Measurements from ENCODE around the gene E4F1. TPM values are rescaled to one million over a fixed set of nuclear protein-coding genes. Genes with fewer than 3 reads are reported as not detected.
"Not testable (repeated sequence)": the region's sequence is repeated elsewhere in the genome, so short reads cannot be mapped to it uniquely, and the experiment has no call there.

Gene E4F1
- total RNA-seq, 2 experiments from 2014 or later = 33.8 to 34.3 TPM

DNA sequence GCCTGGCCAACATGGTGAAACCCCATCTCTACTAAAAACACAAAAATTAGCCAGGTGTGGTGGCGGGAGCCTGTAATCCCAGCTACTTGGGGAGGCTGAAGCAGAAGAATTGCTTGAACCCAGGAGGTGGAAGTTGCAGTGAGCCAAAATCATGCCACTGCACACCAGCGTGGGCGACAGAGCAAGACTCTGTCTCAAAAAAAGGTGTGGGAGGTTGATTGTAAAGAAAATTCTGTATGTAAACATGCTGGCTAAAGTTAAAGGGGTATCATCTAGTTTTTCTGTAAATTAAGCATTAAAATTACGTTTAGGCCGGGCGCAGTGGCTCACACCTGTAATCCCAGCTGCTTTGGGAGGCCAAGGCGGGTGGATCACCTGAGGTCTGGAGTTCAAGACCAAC is 35.1 kb downstream of the E4F1 start:
- not testable (repeated sequence) for H3K4me3 Mint-ChIP-seq; ATAC-seq; H3K4me1 Mint-ChIP-seq (ENCODE audit: low read depth); H3K27me3 Mint-ChIP-seq (ENCODE audit: low read depth); H3K27ac Mint-ChIP-seq; H3K9me3 Mint-ChIP-seq (ENCODE audit: insufficient read depth); DNase-seq
- POLR2A ChIA-PET = interaction anchor here (0.7 to 1.5 kb wide), 3 partner anchors 10 to 257 kb away, joined by 3 to 5 read pairs (median 3); no protein-coding TSS in a partner anchor
- H3K36me3 Mint-ChIP-seq (ENCODE audit: low read depth) = peaks cover 77% of the 10 kb centered on the region
- CTCF ChIA-PET = interaction anchor here (1.1 to 1.3 kb wide), 2 partner anchors 11 to 82 kb away, joined by 3 read pairs; partner anchors contain the start of gene ABCA3

DNA sequence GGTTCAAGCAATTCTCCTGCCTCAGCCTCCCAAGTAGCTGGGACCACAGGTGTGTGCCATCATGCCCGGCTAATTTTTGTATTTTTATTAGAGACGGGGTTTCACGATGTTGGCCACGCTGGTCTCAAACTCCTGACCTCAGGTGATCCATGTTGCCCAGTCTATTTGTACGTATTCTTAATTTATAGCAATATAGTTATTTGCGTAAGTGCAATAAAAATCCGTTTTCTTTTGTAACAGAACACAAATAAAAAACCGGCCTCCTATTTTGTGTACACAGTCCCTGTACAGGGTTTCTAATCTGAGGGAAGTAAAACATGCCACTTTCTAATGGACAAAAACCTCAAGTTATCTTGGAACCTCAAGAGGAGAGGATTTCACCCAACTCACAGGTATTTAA is 36.9 kb downstream of the E4F1 start:
- Mint-ChIP-seq H3K27me3 (ENCODE audit: low read depth) (no peaks in the 10 kb centered on the region), H3K4me1 (ENCODE audit: low read depth) (peaks cover 19% of the 10 kb centered on the region), H3K36me3 (ENCODE audit: low read depth) (peaks cover 81% of the 10 kb centered on the region), H3K4me3 (no peak overlapping the region), H3K9me3 (ENCODE audit: insufficient read depth) (no peaks in the 10 kb centered on the region), H3K27ac (no peak overlapping the region)
- ATAC-seq (no peak), DNase-seq (no peak)
- ChIA-PET POLR2A (interaction anchor here (1.2 kb wide), 1 partner anchor 10 kb away, joined by 4 read pairs; no protein-coding TSS in a partner anchor), CTCF (interaction anchor here (1.1 kb wide), 1 partner anchor 9 kb away, joined by 4 read pairs; the partner anchor contains the start of gene ECI1)

DNA sequence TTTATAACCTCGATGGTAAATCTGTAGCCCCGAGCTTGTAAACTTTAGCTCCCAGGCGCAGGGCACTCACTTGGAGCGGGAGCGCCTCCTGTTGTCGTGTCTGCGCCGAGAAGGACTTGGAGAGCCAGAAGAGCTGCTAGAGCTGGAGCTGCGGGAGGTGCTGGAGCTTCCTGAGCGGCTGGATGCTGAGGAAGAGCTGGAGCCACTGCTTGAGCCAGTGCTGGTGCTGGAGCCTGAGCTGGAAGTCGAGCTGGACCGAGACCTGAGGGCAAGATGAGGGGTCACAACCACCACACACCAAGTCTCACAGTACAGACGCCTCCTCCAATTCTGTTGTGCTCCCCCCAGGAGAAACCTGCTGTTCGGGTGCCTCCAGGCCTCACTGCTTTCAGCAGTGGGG is 39.6 kb downstream of the E4F1 start:
- Mint-ChIP-seq H3K4me1 (ENCODE audit: low read depth) (peaks cover 35% of the 10 kb centered on the region), H3K36me3 (ENCODE audit: low read depth) (peaks cover 74% of the 10 kb centered on the region)
- not testable (repeated sequence) for ATAC-seq; H3K4me3 Mint-ChIP-seq; H3K9me3 Mint-ChIP-seq (ENCODE audit: insufficient read depth); DNase-seq; H3K27ac Mint-ChIP-seq; H3K27me3 Mint-ChIP-seq (ENCODE audit: low read depth)
- CTCF ChIA-PET = interaction anchor here (1.1 to 3.1 kb wide), 2 partner anchors 11 to 240 kb away, joined by 3 to 9 read pairs; partner anchors contain the start of gene ECI1
- POLR2A ChIA-PET = interaction anchor here (0.7 to 2.0 kb wide), 3 partner anchors 11 to 121 kb away, joined by 3 to 14 read pairs (median 4); partner anchors contain the start of gene ECI1

DNA sequence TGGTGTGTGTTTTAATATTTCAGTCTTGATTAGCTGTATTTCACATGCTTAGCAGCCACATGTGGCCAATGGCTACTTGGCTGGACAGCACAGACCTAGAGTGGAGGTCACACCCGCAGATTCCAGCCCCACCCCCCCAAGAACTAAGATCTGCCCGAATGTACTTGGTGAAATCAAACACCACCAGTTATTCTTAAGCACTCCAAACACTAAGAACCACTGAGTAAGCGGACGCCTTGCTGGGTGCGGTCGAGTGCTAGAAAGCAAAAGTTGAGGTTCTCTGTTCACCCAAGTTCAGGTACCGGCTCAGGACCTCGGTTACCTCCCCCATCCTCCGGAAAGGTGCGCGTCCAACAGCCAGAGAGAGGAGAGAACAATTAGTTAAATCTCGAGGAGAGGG is 43.5 kb downstream of the E4F1 start:
- not testable (repeated sequence) for ATAC-seq; H3K9me3 Mint-ChIP-seq (ENCODE audit: insufficient read depth); H3K27me3 Mint-ChIP-seq (ENCODE audit: low read depth)
- peak overlapping the region; percentile 93 for H3K4me3 Mint-ChIP-seq
- POLR2A ChIA-PET = interaction anchor here (1.2 to 1.8 kb wide), 2 partner anchors 10 to 15 kb away, joined by 3 to 5 read pairs; partner anchors contain the start of gene ECI1
- peak; percentile 49 for DNase-seq
- peaks cover 47% of the 10 kb centered on the region for H3K36me3 Mint-ChIP-seq (ENCODE audit: low read depth)
- CTCF ChIA-PET = interaction anchor here (2.8 kb wide), 1 partner anchor 15 kb away, joined by 13 read pairs; the partner anchor contains the start of gene ECI1
- peaks cover 47% of the 10 kb centered on the region for H3K4me1 Mint-ChIP-seq (ENCODE audit: low read depth)
- H3K27ac Mint-ChIP-seq = peak overlapping the region; percentile 86

DNA sequence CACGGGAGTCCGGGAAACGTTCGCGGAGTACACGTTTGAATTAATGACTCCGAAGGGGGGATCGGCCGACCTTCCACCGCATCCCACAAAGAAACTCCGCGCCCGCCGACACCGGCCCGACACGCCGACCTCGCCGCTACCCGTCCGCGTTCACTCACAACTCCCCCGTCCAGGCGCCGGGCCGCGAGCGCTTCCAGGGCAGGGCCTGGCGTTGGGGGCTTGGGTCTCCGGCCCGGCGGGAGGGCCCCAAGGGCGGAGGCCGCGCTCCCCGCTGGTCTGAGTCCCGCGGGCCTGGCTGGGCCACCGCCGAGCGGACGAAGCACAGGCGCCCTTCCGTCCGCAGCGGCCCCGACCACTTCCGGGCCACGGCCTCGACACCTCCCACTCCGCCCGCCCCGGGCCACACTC is 44.1 kb downstream of the E4F1 start:
- ATAC-seq = peak; percentile 62
- H3K36me3 Mint-ChIP-seq (ENCODE audit: low read depth) = peaks cover 41% of the 10 kb centered on the region
- H3K27me3 Mint-ChIP-seq (ENCODE audit: low read depth); CTCF ChIA-PET; DNase-seq; H3K9me3 Mint-ChIP-seq (ENCODE audit: insufficient read depth): not testable (repeated sequence)
- H3K4me1 Mint-ChIP-seq (ENCODE audit: low read depth) = peaks cover 47% of the 10 kb centered on the region
- H3K27ac Mint-ChIP-seq = peak overlapping the region; percentile 98
- POLR2A ChIA-PET = interaction anchor here (1.2 kb wide), 1 partner anchor 11 kb away, joined by 3 read pairs; no protein-coding TSS in a partner anchor
- H3K4me3 Mint-ChIP-seq = peak overlapping the region; percentile 93

DNA sequence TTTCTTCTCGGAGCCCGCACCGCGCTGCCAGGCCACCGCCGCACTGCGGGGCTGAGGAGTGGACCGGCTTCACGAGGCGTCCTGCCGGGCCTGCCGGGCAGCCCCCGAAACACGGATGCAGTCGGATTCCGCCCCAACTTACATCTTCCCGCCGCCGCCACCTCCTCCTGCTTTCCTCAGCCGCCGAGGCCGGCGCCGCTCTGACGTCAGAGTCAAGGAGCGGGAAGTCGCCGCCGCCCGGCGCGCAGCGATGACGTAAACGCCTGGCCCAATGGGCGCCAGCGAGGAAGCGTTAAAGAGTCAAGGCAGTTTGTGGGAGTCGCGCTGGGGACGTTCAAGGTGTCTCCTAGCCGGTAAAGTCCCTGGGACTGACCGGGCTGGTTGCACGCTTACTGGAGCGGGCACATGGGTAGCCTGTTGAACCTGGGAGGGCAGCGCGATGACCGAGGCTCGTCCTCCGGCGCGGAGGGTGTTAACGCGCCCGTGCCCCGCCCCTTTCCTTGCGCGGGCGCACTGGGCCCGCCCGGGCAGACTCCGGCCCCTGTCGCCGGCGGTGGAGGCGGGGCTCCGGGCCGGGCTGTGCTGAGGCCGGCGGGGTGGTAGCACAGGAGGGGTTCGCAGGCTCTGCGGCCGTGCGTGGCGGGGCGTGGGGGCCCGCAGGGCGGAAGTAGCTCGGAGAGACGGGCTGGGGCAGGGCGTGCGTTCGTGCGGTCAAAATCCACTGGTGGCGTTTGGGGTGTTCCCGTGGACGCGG is 44.7 kb downstream of the E4F1 start, which contains the start of gene RNPS1:
RNPS1 (minus strand) TSS at position 214 of the 754 bp plus-strand sequence. CDS start 3,483 bp downstream, outside the sequence.
- Mint-ChIP-seq H3K36me3 (ENCODE audit: low read depth) (peaks cover 35% of the 10 kb centered on the region), H3K9me3 (ENCODE audit: insufficient read depth) (no peaks in the 10 kb centered on the region), H3K27ac (peak within 1 kb of the TSS; percentile 98), H3K27me3 (ENCODE audit: low read depth) (no peaks in the 10 kb centered on the region), H3K4me1 (ENCODE audit: low read depth) (peaks cover 44% of the 10 kb centered on the region), H3K4me3 (peak within 1 kb of the TSS; percentile 93)
- CTCF ChIA-PET = interaction anchor here (0.8 kb wide), 1 partner anchor 17 kb away, joined by 3 read pairs; the partner anchor contains the start of gene ECI1
- peak; percentile 96 for DNase-seq
- ATAC-seq = peak; percentile 90
- POLR2A ChIA-PET = interaction anchor here (0.8 to 1.6 kb wide), 5 partner anchors 10 to 113 kb away, joined by 3 to 15 read pairs (median 3); partner anchors contain the start of genes ECI1 and TRAF7

DNA sequence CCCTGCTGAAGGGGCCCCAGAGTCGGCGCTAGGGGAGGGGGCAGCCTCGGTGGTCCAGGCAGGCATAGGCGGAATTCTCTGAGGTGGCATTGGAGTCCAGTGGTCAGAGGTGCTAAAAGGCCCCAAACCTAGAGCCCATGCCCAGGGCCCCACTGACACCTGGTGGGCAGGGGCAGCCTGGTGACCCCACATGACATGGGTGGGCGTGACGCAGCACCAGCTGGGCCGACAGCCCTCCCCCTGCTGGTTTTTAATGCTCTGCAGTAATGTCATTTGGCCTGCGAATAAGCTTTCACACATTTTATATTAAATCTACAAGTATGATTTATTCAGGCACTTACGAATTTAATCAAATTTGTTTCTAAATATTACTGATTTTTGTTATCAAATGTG is 46.7 kb downstream of the E4F1 start:
- peaks cover 19% of the 10 kb centered on the region for H3K36me3 Mint-ChIP-seq (ENCODE audit: low read depth)
- H3K27ac Mint-ChIP-seq = no peak overlapping the region
- ATAC-seq = no peak
- no peaks in the 10 kb centered on the region for H3K27me3 Mint-ChIP-seq (ENCODE audit: low read depth)
- CTCF ChIA-PET = interaction anchor here (1.8 to 1.9 kb wide), 2 partner anchors 9 to 160 kb away, joined by 4 to 6 read pairs; partner anchors contain the start of gene CCNF
- H3K4me3 Mint-ChIP-seq = peak overlapping the region; percentile 93
- H3K9me3 Mint-ChIP-seq (ENCODE audit: insufficient read depth) = no peaks in the 10 kb centered on the region
- H3K4me1 Mint-ChIP-seq (ENCODE audit: low read depth) = peaks cover 34% of the 10 kb centered on the region
- POLR2A ChIA-PET = no interaction called here
- no peak for DNase-seq

DNA sequence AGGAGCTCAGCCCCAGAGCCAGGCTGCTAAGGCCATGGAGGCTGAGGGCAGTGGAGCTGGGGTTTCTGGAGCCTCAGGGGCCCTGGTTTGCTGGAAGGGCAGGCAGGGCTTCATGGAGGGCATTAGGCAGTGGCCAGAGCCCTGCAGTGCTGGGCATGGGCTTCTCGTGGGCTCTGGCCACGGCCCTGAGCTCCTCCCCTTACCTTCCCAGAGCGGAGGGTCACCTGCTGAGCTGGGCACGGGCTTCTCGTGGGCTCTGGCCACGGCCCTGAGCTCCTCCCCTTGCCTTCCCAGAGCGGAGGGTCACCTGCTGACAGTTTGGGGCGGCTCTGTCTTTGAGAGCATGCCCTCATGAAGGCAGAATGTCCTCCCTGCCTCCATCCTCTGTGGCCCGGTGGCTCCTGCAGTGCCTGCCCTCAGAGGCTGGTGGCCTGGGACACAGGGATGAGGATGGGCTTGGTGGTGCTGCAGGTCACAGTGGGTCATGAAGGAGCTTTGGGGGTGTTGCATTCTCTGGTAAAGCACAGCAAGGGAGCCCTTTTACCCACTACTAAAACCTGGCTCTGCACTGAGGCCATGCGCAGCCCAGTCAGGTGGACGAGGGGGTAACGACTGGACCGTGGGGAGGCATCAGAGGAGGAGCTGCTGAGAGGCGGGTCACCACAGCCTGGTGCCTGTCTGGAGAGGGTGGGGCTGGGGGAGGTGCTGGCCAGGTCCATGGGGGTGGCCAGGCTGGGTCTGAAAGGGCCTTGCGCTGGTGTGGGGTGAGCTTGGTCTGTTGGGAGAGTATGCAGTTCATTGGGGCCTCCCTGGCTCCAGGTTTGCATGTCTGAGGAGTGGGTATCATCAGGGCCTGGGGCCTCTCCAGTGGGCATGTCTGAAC is 47.4 kb downstream of the E4F1 start:
- no peak for DNase-seq
- Mint-ChIP-seq H3K4me3 (no peak overlapping the region), H3K9me3 (ENCODE audit: insufficient read depth) (no peaks in the 10 kb centered on the region), H3K27ac (no peak overlapping the region), H3K36me3 (ENCODE audit: low read depth) (peaks cover 16% of the 10 kb centered on the region), H3K27me3 (ENCODE audit: low read depth) (no peaks in the 10 kb centered on the region), H3K4me1 (ENCODE audit: low read depth) (peaks cover 27% of the 10 kb centered on the region)
- CTCF ChIA-PET = interaction anchor here (1.9 kb wide), 1 partner anchor 8 kb away, joined by 4 read pairs; no protein-coding TSS in a partner anchor
- POLR2A ChIA-PET = no interaction called here
- no peak for ATAC-seq

DNA sequence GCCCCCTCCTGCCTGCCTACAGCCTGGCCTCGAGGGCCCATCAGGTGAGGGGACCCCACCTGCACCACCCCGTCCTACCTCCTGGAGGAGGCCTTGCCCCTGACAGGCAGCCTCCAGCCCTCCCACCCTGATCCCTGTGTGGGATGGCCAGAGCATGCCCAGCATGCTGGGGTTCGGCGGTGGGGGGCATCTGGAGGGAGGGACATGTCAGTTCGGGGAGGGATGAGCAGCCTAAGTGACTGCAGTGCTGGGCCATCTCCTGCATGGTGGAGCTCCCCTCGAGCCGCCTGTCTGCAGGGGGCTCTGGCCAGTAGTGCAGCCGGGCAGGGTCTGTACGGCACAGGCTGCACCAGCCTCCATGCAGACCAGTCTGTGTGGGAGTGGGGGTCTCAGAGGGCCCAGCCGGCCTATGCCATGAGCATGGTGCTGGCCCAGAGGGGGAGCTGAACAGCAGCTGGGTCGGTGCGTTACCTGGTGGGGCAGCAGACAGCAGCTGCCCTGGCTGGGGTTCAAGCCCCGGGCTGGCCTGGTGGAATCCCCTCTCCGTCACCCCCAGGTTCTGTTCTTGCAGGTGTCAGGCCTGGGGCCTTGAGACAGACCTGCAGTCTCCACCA is 48.6 kb downstream of the E4F1 start:
- ATAC-seq (no peak), DNase-seq (no peak)
- CTCF ChIA-PET = no interaction called here
- Mint-ChIP-seq H3K27me3 (ENCODE audit: low read depth) (no peaks in the 10 kb centered on the region), H3K36me3 (ENCODE audit: low read depth) (peaks cover 5% of the 10 kb centered on the region), H3K4me3 (no peak overlapping the region), H3K4me1 (ENCODE audit: low read depth) (peaks cover 16% of the 10 kb centered on the region), H3K27ac (no peak overlapping the region), H3K9me3 (ENCODE audit: insufficient read depth) (no peaks in the 10 kb centered on the region)
- POLR2A ChIA-PET = no interaction called here

DNA sequence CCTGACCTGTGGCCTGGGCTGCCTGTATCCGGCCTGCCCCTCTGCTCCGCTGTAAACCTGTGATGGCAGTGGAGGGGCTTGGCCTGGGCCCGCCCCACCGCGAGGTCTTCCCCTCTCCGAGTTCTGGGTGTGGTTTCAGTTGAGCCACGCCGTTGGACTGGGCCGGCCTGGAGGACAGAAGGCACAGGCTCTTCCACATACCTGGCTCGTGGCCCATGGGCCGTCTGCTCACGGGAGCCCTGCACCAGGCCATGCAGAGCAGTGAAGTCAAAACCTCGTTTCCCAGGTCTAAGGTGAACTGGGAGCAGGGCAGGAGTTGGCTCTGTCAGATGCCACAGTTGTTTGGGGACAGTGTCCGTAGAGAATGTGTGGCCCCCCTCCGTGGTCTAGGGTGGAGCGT is 50.1 kb downstream of the E4F1 start:
- no peaks in the 10 kb centered on the region for H3K36me3 Mint-ChIP-seq (ENCODE audit: low read depth)
- CTCF ChIA-PET = no interaction called here
- H3K4me1 Mint-ChIP-seq (ENCODE audit: low read depth) = peaks cover 15% of the 10 kb centered on the region
- ATAC-seq = no peak
- no peak for DNase-seq
- POLR2A ChIA-PET = interaction anchor here (0.8 kb wide), 1 partner anchor 9 kb away, joined by 3 read pairs; no protein-coding TSS in a partner anchor
- no peaks in the 10 kb centered on the region for H3K9me3 Mint-ChIP-seq (ENCODE audit: insufficient read depth)
- H3K27ac Mint-ChIP-seq = no peak overlapping the region
- H3K4me3 Mint-ChIP-seq = no peak overlapping the region
- H3K27me3 Mint-ChIP-seq (ENCODE audit: low read depth) = no peaks in the 10 kb centered on the region

DNA sequence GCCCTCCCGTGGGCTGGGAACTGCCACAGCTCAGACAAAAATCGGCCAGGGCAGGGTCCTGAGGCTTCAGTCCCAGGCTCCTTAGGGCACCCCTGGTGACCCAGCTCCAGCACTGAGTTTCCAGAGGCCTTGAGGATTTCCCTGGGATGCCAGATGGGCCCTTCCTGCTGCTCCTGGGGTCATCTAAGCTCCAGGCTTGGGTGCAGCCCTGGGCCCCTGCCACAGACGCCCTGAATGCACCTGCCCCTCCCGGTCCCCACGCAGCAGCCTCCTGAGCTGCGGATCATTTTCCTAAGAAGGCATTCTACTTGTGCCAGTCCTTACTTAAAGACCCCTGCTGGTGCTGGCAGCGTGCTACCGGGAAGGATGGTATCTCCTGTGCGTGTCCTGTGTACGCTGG is 50.5 kb downstream of the E4F1 start:
- CTCF ChIA-PET = no interaction called here
- Mint-ChIP-seq H3K4me3 (no peak overlapping the region), H3K27ac (no peak overlapping the region)

More for the DNA sequence above, 50.5 kb downstream of the E4F1 start:
- Mint-ChIP-seq H3K27me3 (ENCODE audit: low read depth) (no peaks in the 10 kb centered on the region), H3K9me3 (ENCODE audit: insufficient read depth) (no peaks in the 10 kb centered on the region), H3K4me1 (ENCODE audit: low read depth) (peaks cover 13% of the 10 kb centered on the region), H3K36me3 (ENCODE audit: low read depth) (no peaks in the 10 kb centered on the region)
- POLR2A ChIA-PET = interaction anchor here (0.8 kb wide), 1 partner anchor 9 kb away, joined by 3 read pairs; no protein-coding TSS in a partner anchor
- no peak for DNase-seq
- ATAC-seq = no peak
